Midbrain (tissue), 1 donor: Measurements from ENCODE around the gene LY6G6F.

Experiments
- DNase-seq: peaks from one replicate; lab custom pipeline; 2025; lab: John Stamatoyannopoulos, UW

LY6G6F gene

GRCh38 chr6:31739639-31740396 lies 33.2 kb downstream of the LY6G6F start, which contains the start of gene MSH5:
Gene MSH5, plus strand, starts transcription at chr6:31740005. Its CDS starts 462 bp downstream, at chr6:31740467.
- DNase-seq = peak; percentile 98

GRCh38 chr6:31740397-31741223 lies 33.9 kb downstream of the LY6G6F start:
- no peak for DNase-seq

- no peak for DNase-seq
These were observed 35.1 kb downstream of the LY6G6F start for GRCh38 chr6:31741815-31742214.

- DNase-seq = no peak
These were observed 36.2 kb downstream of the LY6G6F start for GRCh38 chr6:31742894-31743293.

DNA sequence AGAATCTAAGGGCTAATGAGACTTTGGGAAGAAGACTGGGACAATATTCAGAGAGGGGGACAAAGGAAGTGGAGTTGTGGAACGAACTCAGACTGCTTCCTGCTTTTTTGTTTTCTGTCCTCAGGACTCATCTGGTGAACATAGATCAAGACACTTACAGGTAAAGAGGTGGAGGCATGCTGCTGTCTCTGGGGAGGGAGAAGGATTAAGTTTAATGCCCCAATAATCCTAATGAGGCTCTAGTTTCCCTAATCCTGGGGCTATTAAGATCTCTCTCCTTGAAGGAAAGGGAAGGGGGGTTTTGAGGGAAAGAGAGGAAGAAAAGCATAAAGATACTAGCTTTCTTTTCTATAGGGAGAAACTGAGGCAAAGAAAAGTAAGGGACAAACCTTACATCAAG lies 37.8 kb downstream of the LY6G6F start:
- DNase-seq = no peak

DNA sequence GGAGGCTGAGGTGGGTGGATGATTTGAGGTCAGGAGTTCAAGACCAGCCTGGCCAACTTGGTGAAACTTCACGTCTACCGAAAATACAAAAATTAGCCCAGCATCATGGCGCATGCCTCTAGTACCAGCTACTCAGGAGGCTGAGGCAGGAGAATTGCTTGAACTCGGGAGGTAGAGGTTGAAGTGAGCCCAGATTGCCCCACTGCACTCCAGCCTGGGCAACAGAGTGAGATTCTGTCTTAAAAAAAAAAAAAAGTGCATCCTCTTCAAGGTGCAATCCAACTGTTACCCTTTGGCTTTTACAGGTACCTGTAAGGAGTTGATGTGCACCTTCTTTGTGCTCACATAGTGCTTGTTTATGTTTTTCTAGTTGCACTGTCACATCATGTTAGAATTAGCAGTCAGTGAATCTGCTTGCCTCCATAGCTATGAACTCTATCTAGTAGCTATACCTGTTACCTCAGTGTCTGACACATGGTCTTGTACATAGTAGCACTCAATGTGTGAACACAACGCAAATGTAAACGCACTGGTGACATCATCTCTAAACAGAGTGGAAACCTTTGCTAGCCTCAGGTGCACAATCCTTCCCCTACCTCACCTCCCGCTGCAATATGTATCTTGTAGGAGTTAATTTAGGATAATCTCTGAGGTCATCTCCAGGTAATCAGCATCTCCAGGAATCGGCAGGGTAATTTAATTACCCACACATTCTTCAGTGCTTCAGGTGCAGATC lies 42.8 kb downstream of the LY6G6F start:
- no peak for DNase-seq

DNA sequence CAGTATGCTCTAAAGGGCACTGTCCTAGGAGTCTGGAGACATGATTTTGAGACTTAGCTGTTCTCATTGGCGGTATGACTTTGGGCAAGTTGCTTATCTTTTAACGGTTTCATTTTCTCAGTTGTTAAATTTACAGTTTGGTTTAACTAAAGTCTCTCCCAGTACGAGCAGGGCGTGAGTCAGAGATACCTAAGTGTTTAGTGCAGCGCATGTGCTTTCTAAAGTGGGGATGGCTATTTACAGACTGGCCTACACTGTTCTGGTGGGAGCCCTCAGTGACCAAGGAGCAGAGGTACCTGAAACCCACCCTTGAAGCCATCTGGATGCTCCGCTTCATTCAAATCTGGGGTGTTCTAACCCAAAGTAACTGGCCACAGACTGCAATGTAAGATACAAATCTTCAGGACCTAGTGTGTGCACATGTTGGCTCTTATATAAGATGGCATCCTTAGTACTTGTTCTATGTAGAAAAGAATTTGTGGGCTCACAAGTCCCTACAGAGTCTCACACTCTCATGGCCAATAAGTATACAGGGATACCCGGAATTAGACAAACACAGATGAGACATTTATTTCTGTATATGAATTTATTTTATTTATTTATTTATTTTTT lies 43.9 kb downstream of the LY6G6F start:
- no peak for DNase-seq

DNA sequence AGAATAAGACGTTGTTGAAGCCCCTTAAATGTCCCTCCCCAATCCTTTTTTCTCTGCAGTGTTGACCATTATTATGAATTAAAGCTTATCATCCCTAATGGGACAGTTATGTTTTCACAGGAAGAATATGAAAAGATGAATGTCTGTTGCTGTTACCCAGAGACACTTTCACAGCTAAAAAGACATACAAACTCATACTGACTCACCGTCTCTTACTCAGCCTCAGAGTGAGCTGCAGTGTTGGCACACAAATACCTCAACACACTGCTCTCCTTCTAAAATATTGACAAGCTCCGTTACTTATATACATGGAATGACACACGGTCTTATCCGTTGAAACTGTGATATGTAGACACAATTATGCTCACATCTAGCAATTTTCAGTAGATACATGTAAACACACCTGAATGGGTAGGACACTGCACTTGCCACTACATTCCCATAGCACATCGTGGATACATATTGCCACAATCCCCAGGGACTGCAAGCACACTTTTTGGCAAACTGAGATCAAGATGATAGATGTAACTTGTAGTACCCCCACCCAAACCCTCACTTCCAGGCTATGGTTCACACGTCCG lies 46.2 kb downstream of the LY6G6F start:
- no peak for DNase-seq

DNA sequence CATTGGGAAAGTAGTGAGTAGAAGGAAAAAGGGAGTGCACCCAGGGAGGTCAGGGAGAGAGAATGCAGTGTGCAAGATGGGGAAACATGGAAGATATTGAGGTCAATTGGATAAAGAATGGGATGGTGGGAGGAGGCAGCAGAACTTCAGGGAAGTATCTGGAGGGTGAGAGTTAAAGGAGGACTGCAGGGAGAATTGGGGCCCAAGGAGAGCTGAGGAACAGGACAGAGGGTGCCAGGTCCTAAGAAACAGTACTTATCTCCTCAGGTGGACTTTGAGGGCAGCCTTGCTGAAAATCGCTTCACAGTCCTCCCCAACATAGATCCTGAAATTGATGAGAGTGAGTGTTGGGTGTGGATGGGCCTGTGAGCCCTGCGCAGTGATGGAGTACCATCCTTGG lies 51.6 kb downstream of the LY6G6F start:
- DNase-seq = no peak
